IMR-90 (cell line): ENCODE results near the gene ZNF512B. TPM values are rescaled to one million over a fixed set of nuclear protein-coding genes. Genes with fewer than 3 reads are reported as not detected.
"Not testable (repeated sequence)": the region's sequence is repeated elsewhere in the genome, so short reads cannot be mapped to it uniquely, and the experiment has no call there.

Source experiments
- ATAC-seq: fragments of 200-7000 bp; cut with Tn5 transposase; 2 replicates; pipeline ENCODE4 v1.9.1; 2020; ENCODE audit warnings: low read depth, mild to moderate bottlenecking, moderate library complexity
- BruUV-seq: library from RNA; stranded (reverse); fragments of 400-500 nt; replicated peaks from 2 replicates; lab custom pipeline; 2021; lab: Mats Ljungman, UMichigan
- CTCF ChIA-PET: fragments of 300-600 bp; formaldehyde crosslinking; extraction: SDS; loops from one replicate; lab custom pipeline; 2021; ENCODE audit warnings: antibody characterized with exemption; lab: Yijun Ruan, JAX
- POLR2A ChIA-PET: fragments of 300-600 bp; sonication (Branson Sonifier 250); formaldehyde crosslinking; loops from one replicate; lab custom pipeline; 2022; ENCODE audit warnings: antibody characterized with exemption; ENCODE audit not compliant: unreplicated experiment; lab: Charles Lee
- DNase-seq: peaks from one replicate; pipeline ENCODE4 v3.0.0; 2013
- H2AFZ ChIP-seq: replicated peaks from 2 replicates; pipeline ENCODE3; 2013; ENCODE audit warnings: low read length, mild to moderate bottlenecking; ENCODE audit not compliant: poor library complexity
- H2AK5ac ChIP-seq: 2 replicates; pipeline ENCODE4 v1.6.1; 2013; ENCODE audit warnings: low read depth, low read length, inconsistent platforms
- H2AK9ac ChIP-seq: replicated peaks from 2 replicates; pipeline ENCODE3; 2013; ENCODE audit warnings: mild to moderate bottlenecking, low read depth, low read length, moderate library complexity; ENCODE audit not compliant: poor library complexity
- H2BK120ac ChIP-seq: 2 replicates; pipeline ENCODE4 v1.6.1; 2013; ENCODE audit warnings: low read depth, low read length, inconsistent platforms
- H2BK15ac ChIP-seq: 3 replicates; pipeline ENCODE4 v1.6.1; 2013; ENCODE audit warnings: low read depth, low read length, inconsistent platforms
- H2BK20ac ChIP-seq: 2 replicates; pipeline ENCODE4 v1.6.1; 2013; ENCODE audit warnings: low read depth, mild to moderate bottlenecking, inconsistent platforms, low read length, moderate library complexity
- H2BK5ac ChIP-seq: 2 replicates; pipeline ENCODE4 v1.6.1; 2013; ENCODE audit warnings: mild to moderate bottlenecking, low read depth, low read length, inconsistent platforms; ENCODE audit not compliant: poor library complexity, severe bottlenecking
- H3K14ac ChIP-seq: replicated peaks from 2 replicates; pipeline ENCODE4 v1.6.1; 2013; ENCODE audit warnings: low read depth, low read length, inconsistent platforms
- H3K18ac ChIP-seq: 2 replicates; pipeline ENCODE4 v1.6.1; 2013; ENCODE audit warnings: low read depth, low read length, control low read depth
- H3K23ac ChIP-seq: 2 replicates; pipeline ENCODE4 v1.6.1; 2013; ENCODE audit warnings: low read depth, low read length, inconsistent platforms
- H3K27ac ChIP-seq: 2 replicates; pipeline ENCODE4 v1.5.1; 2013; ENCODE audit warnings: mild to moderate bottlenecking, control low read depth, low read length; ENCODE audit not compliant: insufficient read depth
- H3K27me3 ChIP-seq: 2 replicates; pipeline ENCODE4 v1.6.1; 2013; ENCODE audit warnings: low read length; ENCODE audit not compliant: control insufficient read depth, insufficient read depth
- H3K36me3 ChIP-seq: 2 replicates; pipeline ENCODE4 v1.6.1; 2013; ENCODE audit warnings: low read length, mixed read lengths; ENCODE audit not compliant: control insufficient read depth, insufficient read depth
- H3K4ac ChIP-seq: 2 replicates; pipeline ENCODE4 v1.6.1; 2013; ENCODE audit warnings: low read depth, low read length, inconsistent platforms
- H3K4me1 ChIP-seq: 2 replicates; pipeline ENCODE4 v1.6.1; 2013; ENCODE audit warnings: low read length, mixed read lengths; ENCODE audit not compliant: control insufficient read depth, insufficient read depth
- H3K4me2 ChIP-seq: 2 replicates; pipeline ENCODE4 v1.6.1; 2013; ENCODE audit warnings: low read depth, mild to moderate bottlenecking, control low read depth, low read length, moderate library complexity
- H3K4me3 ChIP-seq: 2 replicates; pipeline ENCODE4 v1.5.1; 2013; ENCODE audit warnings: low read depth, mild to moderate bottlenecking, control low read depth, low read length, moderate library complexity; ENCODE audit not compliant: insufficient read depth
- H3K56ac ChIP-seq: 2 replicates; pipeline ENCODE4 v1.6.1; 2013; ENCODE audit warnings: low read length, inconsistent platforms; ENCODE audit not compliant: insufficient read depth; ENCODE audit errors: extremely low read depth
- H3K79me1 ChIP-seq, 2 experiments: 2 replicates each; pipeline ENCODE4 v1.6.1; 2013; ENCODE audit warnings: low read length in 2 of 2, inconsistent platforms in 1 of 2, low read depth in 1 of 2
- H3K9ac ChIP-seq: 2 replicates; pipeline ENCODE4 v1.6.1; 2013; ENCODE audit warnings: low read depth, low read length, control low read depth
- H3K9me1 ChIP-seq: 2 replicates; pipeline ENCODE4 v1.6.1; 2013; ENCODE audit warnings: low read length, inconsistent platforms; ENCODE audit not compliant: insufficient read depth
- H3K9me3 ChIP-seq: 2 replicates; pipeline ENCODE4 v1.6.1; 2013; ENCODE audit warnings: low read length; ENCODE audit not compliant: control insufficient read depth, insufficient read depth
- H4K20me1 ChIP-seq: 2 replicates; pipeline ENCODE4 v1.6.1; 2013; ENCODE audit warnings: low read length, inconsistent platforms; ENCODE audit not compliant: insufficient read depth
- H4K5ac ChIP-seq: 2 replicates; pipeline ENCODE4 v1.6.1; 2013; ENCODE audit warnings: mild to moderate bottlenecking, low read depth, low read length, control low read depth
- H4K8ac ChIP-seq, 2 experiments: 2 replicates each; pipeline ENCODE4 v1.6.1; 2013; ENCODE audit warnings: low read depth in 2 of 2, low read length in 2 of 2, control low read depth in 1 of 2, inconsistent platforms in 1 of 2
- H4K91ac ChIP-seq: 2 replicates; pipeline ENCODE4 v1.6.1; 2013; ENCODE audit warnings: low read depth, low read length, inconsistent platforms; ENCODE audit not compliant: insufficient read depth
- WGBS, 2 experiments: methylation state at CpG; one replicate each; pipeline versions ENCODE4 v1.1.5 to v1.1.7; 2013; ENCODE audit warnings: missing lambda C conversion rate in 2 of 2; ENCODE audit not compliant: insufficient read length in 1 of 2; ENCODE audit errors: extremely low coverage in 2 of 2; 5-methylcytosine and 5-hydroxymethylcytosine counted together
- dilution Hi-C: fragments of 300-500 bp; cut with HindIII; formaldehyde crosslinking; loops from one replicate; pipeline ENCODE4 v1.14.3; 2018; ENCODE audit warnings: low sequenced_read_pairs; ENCODE audit not compliant: unreplicated experiment
- in situ Hi-C: fragments of 300-500 bp; cut with MboI; formaldehyde crosslinking; loops from 3 replicates; pipeline ENCODE4 v1.14.3; 2019; ENCODE audit warnings: low sequenced_read_pairs, inconsistent platforms, mixed read lengths
- intact Hi-C: fragments of 100-400 bp; cut with micrococcal nuclease; formaldehyde crosslinking; loops from 2 replicates; pipeline ENCODE4 v1.10.0; 2022
- polyA plus RNA-seq, 3 experiments: library from polyadenylated mRNA; depleted of rRNA; stranded (reverse); fragments of >200 nt; gene quantifications; 2 replicates each; pipeline ENCODE4 v1.2.3, GENCODE V29; 2012; ENCODE audit warnings: low replicate concordance in 1 of 3
- total RNA-seq: library from RNA; depleted of rRNA; stranded (reverse); fragments of >200 nt; gene quantifications from 2 replicates; pipeline ENCODE4 v1.2.3, GENCODE V29; 2012

ZNF512B gene
- total and polyA plus RNA-seq, 2 of the 4 experiments (the other 2 are of a cell fraction), result 6.5 to 15.6 TPM

DNA sequence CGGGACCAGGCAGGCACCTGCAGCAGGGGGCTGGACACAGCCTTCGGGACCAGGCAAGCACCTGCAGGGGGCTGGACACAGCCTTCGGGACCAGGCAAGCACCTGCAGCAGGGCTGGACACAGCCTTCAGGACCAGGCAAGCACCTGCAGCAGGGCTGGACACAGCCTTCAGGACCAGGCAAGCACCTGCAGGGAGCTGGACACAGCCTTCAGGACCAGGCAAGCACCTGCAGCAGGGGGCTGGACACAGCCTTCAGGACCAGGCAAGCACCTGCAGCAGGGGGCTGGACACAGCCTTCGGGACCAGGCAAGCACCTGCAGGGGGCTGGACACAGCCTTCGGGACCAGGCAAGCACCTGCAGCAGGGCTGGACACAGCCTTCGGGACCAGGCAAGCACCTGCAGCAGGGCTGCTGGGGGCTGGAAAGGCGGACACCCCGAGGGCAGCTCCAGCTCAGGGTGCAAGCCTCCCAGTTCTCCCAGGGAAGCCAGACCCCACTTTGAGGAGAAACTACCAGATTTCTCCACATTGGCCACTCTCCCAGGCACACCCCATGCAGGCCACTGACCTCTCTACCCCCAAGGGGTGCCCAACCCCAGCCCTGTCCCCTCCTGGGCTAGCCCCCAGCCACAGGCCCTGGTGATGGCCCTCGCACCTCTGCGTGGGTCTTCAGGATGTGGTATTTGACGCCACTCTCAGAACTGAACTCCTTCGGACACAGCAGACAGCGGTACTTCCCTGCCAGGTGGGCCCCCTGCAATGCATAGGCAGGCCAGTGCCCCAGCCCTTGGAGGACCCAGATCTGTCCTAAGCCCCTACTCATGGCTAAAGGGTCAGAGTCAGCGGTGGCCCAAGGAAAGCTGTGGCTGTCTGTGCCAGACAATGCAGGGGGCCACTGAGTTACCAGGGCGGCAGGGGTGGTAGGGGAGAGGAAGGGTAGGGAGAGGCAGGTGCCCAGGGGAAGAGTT, 8.8 kb downstream of the ZNF512B start:
- BruUV-seq, H3K23ac ChIP-seq, POLR2A ChIA-PET, H4K8ac ChIP-seq, H2BK5ac ChIP-seq, in situ Hi-C loops, H3K9me3 ChIP-seq, H4K20me1 ChIP-seq, H3K4ac ChIP-seq, H3K9me1 ChIP-seq, H2BK120ac ChIP-seq, H3K27ac ChIP-seq, H3K18ac ChIP-seq, dilution Hi-C loops, H2BK15ac ChIP-seq, intact Hi-C loops, H2BK20ac ChIP-seq, H3K14ac ChIP-seq, H3K4me2 ChIP-seq, H2AK5ac ChIP-seq, H3K9ac ChIP-seq, H3K79me1 ChIP-seq, H2AFZ ChIP-seq, H3K27me3 ChIP-seq, CTCF ChIA-PET, H4K91ac ChIP-seq, H3K4me1 ChIP-seq, H4K5ac ChIP-seq, DNase-seq, ATAC-seq, H3K56ac ChIP-seq, H3K4me3 ChIP-seq: not testable (repeated sequence)
- Histone ChIP-seq H2AK9ac (peak overlapping the region; percentile 52), H3K36me3 (peaks cover 49% of the 10 kb centered on the region)
- WGBS, 2 experiments, result 91% methylated on average over 6 of the region's 15 CpGs; no CpG with 5 or more reads in 1 of the 2 experiments
